Measurements from ENCODE around the gene SAMD9L. TPM values are rescaled to one million over a fixed set of nuclear protein-coding genes. Genes with fewer than 3 reads are reported as not detected.

SAMD9L gene
- polyA plus RNA-seq, 2 of the 4 experiments (the other 2 are of a cell fraction), result 0.44 to 1.5 TPM

GRCh38 chr7:93147363-93147762, 822 bp downstream of the SAMD9L start (continued):
- no peak for TF ChIP-seq ZFP36 (IDR thresholded peaks at IDR 0.05; ENCODE audit: borderline replicate concordance, partially characterized antibody)
- no peak for TF ChIP-seq JUN (IDR thresholded peaks at IDR 0.05)
- no peak for TF ChIP-seq EP300 (IDR thresholded peaks at IDR 0.05)
- no peak for TF ChIP-seq EHF (CRISPR knock-in tag; IDR thresholded peaks at IDR 0.05)
- no peak for TF ChIP-seq RNF2 (IDR thresholded peaks at IDR 0.05; ENCODE audit: borderline replicate concordance, low read depth)
- TF ChIP-seq RAD21 (conservative IDR thresholded peaks at IDR 0.05 in 1 of 2, IDR thresholded peaks at IDR 0.05 in 1 of 2), result no peak
- TF ChIP-seq RFX5 (IDR thresholded peaks at IDR 0.05), result no peak

GRCh38 chr7:93146472-93147141, 1.6 kb downstream of the SAMD9L start:
- FAIRE-seq, result no peak
- POLR2A ChIA-PET, result no interaction called here
- Histone ChIP-seq H3K4me1 (peaks cover 30% of the 10 kb centered on the region), H3K27ac (peak overlapping the region in 1 of 2 experiments; percentile 37; a peak in 3 of 6 replicates), H3K4me3 (no peak overlapping the region), H3K4me2 (peak overlapping the region; percentile 79; the same call in 2 of the 3 replicates), H3K9me3 (no peaks in the 10 kb centered on the region)
- 89% methylated on average over 5 of the region's 5 CpGs for WGBS (ENCODE audit: missing lambda C conversion rate)
- TF ChIP-seq NFE2L2 (conservative IDR thresholded peaks at IDR 0.05; ENCODE audit: low read length) (0 out of 2 replicates have a peak, but pooled peaks have one; percentile 8), FOXS1 (CRISPR knock-in tag; IDR thresholded peaks at IDR 0.05) (no peak)
- no peak for ATAC-seq
- DNase-seq (ENCODE audit: low read depth in 1 of 2, low spot score in 1 of 2), result no peak
- CTCF ChIA-PET, result no interaction called here

GRCh38 chr7:93146036-93146435, 2.1 kb downstream of the SAMD9L start:
- Histone ChIP-seq H3K4me2 (no peak overlapping the region), H3K9me3 (no peaks in the 10 kb centered on the region), H3K4me3 (no peak overlapping the region), H3K27ac (no peak overlapping the region), H3K4me1 (peaks cover 30% of the 10 kb centered on the region)
- ATAC-seq (no peak), DNase-seq (ENCODE audit: low read depth in 1 of 2, low spot score in 1 of 2) (no peak), FAIRE-seq (no peak)
- ChIA-PET POLR2A (no interaction called here), CTCF (no interaction called here)
- TF ChIP-seq TP53 (CRISPR knock-in tag; IDR thresholded peaks at IDR 0.05), result no peak
- no peak for TF ChIP-seq NPAS2 (CRISPR knock-in tag; IDR thresholded peaks at IDR 0.05; ENCODE audit: borderline replicate concordance)
- no peak for TF ChIP-seq EP300 (IDR thresholded peaks at IDR 0.05)
- TF ChIP-seq BCL3 (IDR thresholded peaks at IDR 0.05), result no peak
- TF ChIP-seq NR3C1 (IDR thresholded peaks at IDR 0.05), result no peak
- TF ChIP-seq BHLHE40 (IDR thresholded peaks at IDR 0.05; ENCODE audit: low read depth, low read length), result no peak
- TF ChIP-seq RCOR1 (IDR thresholded peaks at IDR 0.05; ENCODE audit: low read depth, low read length), result no peak
- no peak for TF ChIP-seq ATOH8 (CRISPR knock-in tag; IDR thresholded peaks at IDR 0.05; ENCODE audit: low read depth)
- 69% methylated on average over 1 of the region's 1 CpG for WGBS (ENCODE audit: missing lambda C conversion rate)

GRCh38 chr7:93145354-93145753, 2.8 kb downstream of the SAMD9L start:
- Histone ChIP-seq H3K4me3 (no peak overlapping the region), H3K4me2 (no peak overlapping the region), H3K27ac (no peak overlapping the region), H3K9me3 (no peaks in the 10 kb centered on the region), H3K4me1 (peaks cover 23% of the 10 kb centered on the region)
- CTCF ChIA-PET, result no interaction called here
- ATAC-seq (no peak), FAIRE-seq (no peak), DNase-seq (ENCODE audit: low read depth in 1 of 2, low spot score in 1 of 2) (no peak)
- TF ChIP-seq CEBPB (IDR thresholded peaks at IDR 0.05) (no peak), MAFK (IDR thresholded peaks at IDR 0.05; ENCODE audit: partially characterized antibody) (no peak), TFCP2L1 (CRISPR knock-in tag; IDR thresholded peaks at IDR 0.05) (no peak), HOXB5 (CRISPR knock-in tag; IDR thresholded peaks at IDR 0.05) (no peak), NFE2L2 (conservative IDR thresholded peaks at IDR 0.05; ENCODE audit: low read length) (no peak), PHF8 (IDR thresholded peaks at IDR 0.05; ENCODE audit: borderline replicate concordance, low read depth) (no peak), SMC3 (IDR thresholded peaks at IDR 0.05) (no peak), FOSL2 (IDR thresholded peaks at IDR 0.05) (no peak), FOSL2 (CRISPR knock-in tag; IDR thresholded peaks at IDR 0.05) (no peak), USF2 (IDR thresholded peaks at IDR 0.05) (no peak), HES2 (IDR thresholded peaks at IDR 0.05) (no peak), SREBF2 (IDR thresholded peaks at IDR 0.05) (no peak)
- POLR2A ChIA-PET, result no interaction called here
- WGBS (ENCODE audit: missing lambda C conversion rate), result 84% methylated on average over 3 of the region's 3 CpGs
